HepG2 (cell line): ENCODE results near the gene SIRT6. TPM values are rescaled to one million over a fixed set of nuclear protein-coding genes. Genes with fewer than 3 reads are reported as not detected.

Experiments
- ARNT2 ChIP-seq: sonication (generic); formaldehyde crosslinking; IDR thresholded peaks from 2 replicates; pipeline ENCODE4 v1.8.0; 2022; ENCODE audit warnings: mild to moderate bottlenecking, low read depth, missing genetic modification reagents, moderate library complexity
- ATM ChIP-seq: fragments of 450-650 bp; IDR thresholded peaks from 2 replicates; pipeline ENCODE4 v1.7.1; 2017; ENCODE audit warnings: mild to moderate bottlenecking, borderline replicate concordance
- CBX1 ChIP-seq: IDR thresholded peaks from one replicate; pipeline ENCODE4 v1.6.1; 2016; ENCODE audit warnings: antibody characterized with exemption, low read depth
- DNMT3B ChIP-seq: conservative IDR thresholded peaks from 2 replicates; pipeline ENCODE4 v1.6.1; 2016; ENCODE audit warnings: missing biosample characterization, control low read depth
- JARID2 ChIP-seq: sonication (generic); formaldehyde crosslinking; IDR thresholded peaks from 2 replicates; pipeline ENCODE4 v1.8.1; 2023; ENCODE audit warnings: missing genetic modification reagents, inconsistent platforms; ENCODE audit not compliant: insufficient replicate concordance
- JUNB ChIP-seq: sonication (generic); formaldehyde crosslinking; IDR thresholded peaks from 2 replicates; pipeline ENCODE4 v1.8.0; 2022; ENCODE audit warnings: missing genetic modification reagents, mild to moderate bottlenecking, borderline replicate concordance
- KAT2B ChIP-seq: fragments of 150-350 bp; IDR thresholded peaks from 2 replicates; pipeline ENCODE4 v1.6.1; 2014; ENCODE audit warnings: low read depth, low read length, borderline replicate concordance
- MAFF ChIP-seq: IDR thresholded peaks from 2 replicates; pipeline ENCODE4 v1.6.1; 2011; ENCODE audit warnings: low read depth, low read length, improper control_type of control experiment
- RBM39 ChIP-seq: fragments of 200-400 bp; formaldehyde crosslinking; IDR thresholded peaks from one replicate; pipeline ENCODE4 v1.6.1; 2018; ENCODE audit warnings: antibody characterized with exemption, mild to moderate bottlenecking, low read depth, low read length; ENCODE audit not compliant: poor library complexity, severe bottlenecking
- SOX5 ChIP-seq: IDR thresholded peaks from 2 replicates; pipeline ENCODE4 v1.6.1; 2016; ENCODE audit warnings: borderline replicate concordance
- STAG1 ChIP-seq: sonication (generic); formaldehyde crosslinking; IDR thresholded peaks from 2 replicates; pipeline ENCODE4 v1.4.0; 2020; ENCODE audit warnings: missing genetic modification reagents
- TCF7L2 ChIP-seq: IDR thresholded peaks from 2 replicates; pipeline ENCODE4 v1.6.1; 2011; ENCODE audit warnings: mild to moderate bottlenecking, low read depth, low read length, moderate library complexity
- ZFYVE20 ChIP-seq: sonication (generic); formaldehyde crosslinking; IDR thresholded peaks from 2 replicates; pipeline ENCODE4 v1.8.0; 2023; ENCODE audit warnings: low read depth, mild to moderate bottlenecking, moderate library complexity, missing genetic modification reagents, borderline replicate concordance
- ZKSCAN8 ChIP-seq: IDR thresholded peaks from 2 replicates; pipeline ENCODE4 v1.6.1; 2016; ENCODE audit warnings: borderline replicate concordance, missing genetic modification reagents, missing compliant biosample characterization
- ZNF205 ChIP-seq: IDR thresholded peaks from 2 replicates; pipeline ENCODE4 v1.6.1; 2018; ENCODE audit warnings: missing biosample characterization, missing genetic modification reagents
- ZNF251 ChIP-seq: sonication (generic); formaldehyde crosslinking; IDR thresholded peaks from 2 replicates; pipeline ENCODE4 v1.9.0; 2021; ENCODE audit warnings: mild to moderate bottlenecking, missing genetic modification reagents
- ZNF660 ChIP-seq: sonication (generic); formaldehyde crosslinking; IDR thresholded peaks from 2 replicates; pipeline ENCODE4 v1.5.1; 2020; ENCODE audit warnings: mild to moderate bottlenecking, low read depth, missing genetic modification reagents, borderline replicate concordance
- ZNF747 ChIP-seq: sonication (generic); formaldehyde crosslinking; IDR thresholded peaks from 2 replicates; pipeline ENCODE4 v1.8.1; 2023; ENCODE audit warnings: missing genetic modification reagents, mild to moderate bottlenecking, borderline replicate concordance
- polyA plus RNA-seq, 8 experiments: library from polyadenylated mRNA; depleted of rRNA in 3 of 8; stranded (reverse) in 7 of 8; unstranded in 1 of 8; fragments of >200 nt; fragmentation: Illumina TruSeq in 4 of 8; extraction: Trizol in 4 of 8; gene quantifications; 2 replicates each; pipeline versions ENCODE4 v1.2.1 to v1.2.3, GENCODE V29; 2011 to 2016; ENCODE audit warnings: low read depth in 4 of 8, missing spikeins in 1 of 8, mixed read lengths in 1 of 8; ENCODE audit not compliant: insufficient read depth in 1 of 8
- total RNA-seq, 5 experiments: library from RNA; depleted of rRNA; stranded (reverse); fragments of >200 nt; fragmentation: Illumina TruSeq; extraction: Trizol; gene quantifications; 2 replicates each; pipeline ENCODE4 v1.2.3, GENCODE V29; 2016; ENCODE audit warnings: low read depth in 1 of 5
- TF ChIP-seq, protein P1 (sequence below): IDR thresholded peaks from 2 replicates; pipeline ENCODE4 v1.6.1; 2012; ENCODE audit warnings: inconsistent platforms
- TF ChIP-seq, protein P2 (sequence below), 2 experiments: fragments of 450-650 bp in 1 of 2; sonication (generic) in 1 of 2; formaldehyde crosslinking; IDR thresholded peaks; 2 replicates each; pipeline versions ENCODE4 v1.5.0 to v1.8.0; 2020 to 2022; ENCODE audit warnings: mild to moderate bottlenecking in 1 of 2, missing genetic modification reagents in 1 of 2
- TF ChIP-seq, protein P3 (sequence below): sonication (generic); formaldehyde crosslinking; IDR thresholded peaks from 2 replicates; pipeline ENCODE4 v1.4.0; 2020; ENCODE audit warnings: missing genetic modification reagents; ENCODE audit errors: not compliant biosample characterization
- TF ChIP-seq, protein P4 (sequence below): IDR thresholded peaks from 2 replicates; pipeline ENCODE4 v1.6.1; 2016; ENCODE audit warnings: control low read depth
- TF ChIP-seq, protein P5 (sequence below): sonication (generic); formaldehyde crosslinking; IDR thresholded peaks from 2 replicates; pipeline ENCODE4 v1.4.0; 2020; ENCODE audit warnings: missing genetic modification reagents, borderline replicate concordance

Gene SIRT6
- total and polyA plus RNA-seq, 2 of the 13 experiments (the other 11 are each of a cell fraction or from before 2014, with no cell fraction given), result 11.0 to 18.4 TPM

DNA sequence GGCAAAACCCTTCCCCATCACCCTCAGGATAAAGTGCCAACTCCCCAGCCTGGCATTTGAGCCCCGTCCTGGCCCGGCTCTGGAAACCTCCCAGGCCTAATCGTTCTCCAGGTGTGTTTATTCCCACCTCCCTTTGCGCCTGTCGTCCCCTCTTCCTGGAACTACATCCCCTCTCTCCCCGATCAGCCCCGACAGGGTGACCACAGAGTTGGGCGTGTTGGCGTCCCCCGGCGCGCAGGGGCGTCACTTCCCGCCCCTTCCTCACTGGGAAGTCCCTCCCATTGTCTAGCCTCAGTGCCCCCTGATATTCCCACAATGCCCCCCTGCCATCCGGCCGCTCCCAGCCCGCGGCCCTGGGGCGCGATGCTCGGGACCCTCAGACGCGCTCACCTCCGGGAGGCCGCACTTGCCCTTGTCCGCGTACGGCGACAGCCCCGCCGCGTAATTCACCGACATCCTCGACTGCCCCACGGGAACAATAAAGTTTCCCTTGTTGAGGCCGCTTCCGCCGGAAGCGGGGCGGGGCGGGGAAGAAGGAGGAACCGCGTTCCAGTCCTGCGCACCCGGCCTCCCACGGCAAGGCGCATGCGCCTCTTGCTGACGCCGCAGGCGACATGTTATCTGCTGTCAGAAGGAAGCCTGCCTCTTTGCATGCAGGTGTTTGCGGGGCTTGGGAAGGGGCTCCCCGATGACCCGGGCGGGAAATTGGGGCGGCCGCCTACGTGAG lies at the start of gene SIRT6, which contains the start of gene ANKRD24 (continued):
- TF ChIP-seq MAFF, result no peak
- no peak for TF ChIP-seq STAG1
- TF ChIP-seq, protein P1, sequence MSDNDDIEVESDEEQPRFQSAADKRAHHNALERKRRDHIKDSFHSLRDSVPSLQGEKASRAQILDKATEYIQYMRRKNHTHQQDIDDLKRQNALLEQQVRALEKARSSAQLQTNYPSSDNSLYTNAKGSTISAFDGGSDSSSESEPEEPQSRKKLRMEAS, result peak; percentile 88
- peak; percentile 79 for TF ChIP-seq RBM39
- no peak for TF ChIP-seq JARID2 (CRISPR knock-in tag)
- no peak for TF ChIP-seq ATM
- TF ChIP-seq SOX5, result peak; percentile 66
- TF ChIP-seq KAT2B, result no peak
- TF ChIP-seq ZKSCAN8 (CRISPR knock-in tag), result peak; percentile 92; the same call in 1 of the 2 replicates
- TF ChIP-seq ZNF747 (CRISPR knock-in tag), result no peak
- TF ChIP-seq, protein P2, sequence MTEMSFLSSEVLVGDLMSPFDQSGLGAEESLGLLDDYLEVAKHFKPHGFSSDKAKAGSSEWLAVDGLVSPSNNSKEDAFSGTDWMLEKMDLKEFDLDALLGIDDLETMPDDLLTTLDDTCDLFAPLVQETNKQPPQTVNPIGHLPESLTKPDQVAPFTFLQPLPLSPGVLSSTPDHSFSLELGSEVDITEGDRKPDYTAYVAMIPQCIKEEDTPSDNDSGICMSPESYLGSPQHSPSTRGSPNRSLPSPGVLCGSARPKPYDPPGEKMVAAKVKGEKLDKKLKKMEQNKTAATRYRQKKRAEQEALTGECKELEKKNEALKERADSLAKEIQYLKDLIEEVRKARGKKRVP (CRISPR knock-in tag; IDR thresholded peaks at IDR 0.05), result peak in 1 of 2 experiments; percentile 65; a peak in 2 of 4 replicates
- TF ChIP-seq, protein P3, sequence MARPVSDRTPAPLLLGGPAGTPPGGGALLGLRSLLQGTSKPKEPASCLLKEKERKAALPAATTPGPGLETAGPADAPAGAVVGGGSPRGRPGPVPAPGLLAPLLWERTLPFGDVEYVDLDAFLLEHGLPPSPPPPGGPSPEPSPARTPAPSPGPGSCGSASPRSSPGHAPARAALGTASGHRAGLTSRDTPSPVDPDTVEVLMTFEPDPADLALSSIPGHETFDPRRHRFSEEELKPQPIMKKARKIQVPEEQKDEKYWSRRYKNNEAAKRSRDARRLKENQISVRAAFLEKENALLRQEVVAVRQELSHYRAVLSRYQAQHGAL (CRISPR knock-in tag), result no peak
- no peak for TF ChIP-seq TCF7L2
- no peak; the same call in 1 of the 2 replicates for TF ChIP-seq DNMT3B (CRISPR knock-in tag)
- TF ChIP-seq ZNF251 (CRISPR knock-in tag), result no peak
- TF ChIP-seq, protein P4, sequence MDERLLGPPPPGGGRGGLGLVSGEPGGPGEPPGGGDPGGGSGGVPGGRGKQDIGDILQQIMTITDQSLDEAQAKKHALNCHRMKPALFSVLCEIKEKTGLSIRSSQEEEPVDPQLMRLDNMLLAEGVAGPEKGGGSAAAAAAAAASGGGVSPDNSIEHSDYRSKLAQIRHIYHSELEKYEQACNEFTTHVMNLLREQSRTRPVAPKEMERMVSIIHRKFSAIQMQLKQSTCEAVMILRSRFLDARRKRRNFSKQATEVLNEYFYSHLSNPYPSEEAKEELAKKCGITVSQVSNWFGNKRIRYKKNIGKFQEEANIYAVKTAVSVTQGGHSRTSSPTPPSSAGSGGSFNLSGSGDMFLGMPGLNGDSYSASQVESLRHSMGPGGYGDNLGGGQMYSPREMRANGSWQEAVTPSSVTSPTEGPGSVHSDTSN (CRISPR knock-in tag), result no peak
- peak; percentile 89; the same call in 1 of the 2 replicates for TF ChIP-seq ZNF205 (CRISPR knock-in tag)
- TF ChIP-seq ZFYVE20 (CRISPR knock-in tag), result no peak
- TF ChIP-seq, protein P5, sequence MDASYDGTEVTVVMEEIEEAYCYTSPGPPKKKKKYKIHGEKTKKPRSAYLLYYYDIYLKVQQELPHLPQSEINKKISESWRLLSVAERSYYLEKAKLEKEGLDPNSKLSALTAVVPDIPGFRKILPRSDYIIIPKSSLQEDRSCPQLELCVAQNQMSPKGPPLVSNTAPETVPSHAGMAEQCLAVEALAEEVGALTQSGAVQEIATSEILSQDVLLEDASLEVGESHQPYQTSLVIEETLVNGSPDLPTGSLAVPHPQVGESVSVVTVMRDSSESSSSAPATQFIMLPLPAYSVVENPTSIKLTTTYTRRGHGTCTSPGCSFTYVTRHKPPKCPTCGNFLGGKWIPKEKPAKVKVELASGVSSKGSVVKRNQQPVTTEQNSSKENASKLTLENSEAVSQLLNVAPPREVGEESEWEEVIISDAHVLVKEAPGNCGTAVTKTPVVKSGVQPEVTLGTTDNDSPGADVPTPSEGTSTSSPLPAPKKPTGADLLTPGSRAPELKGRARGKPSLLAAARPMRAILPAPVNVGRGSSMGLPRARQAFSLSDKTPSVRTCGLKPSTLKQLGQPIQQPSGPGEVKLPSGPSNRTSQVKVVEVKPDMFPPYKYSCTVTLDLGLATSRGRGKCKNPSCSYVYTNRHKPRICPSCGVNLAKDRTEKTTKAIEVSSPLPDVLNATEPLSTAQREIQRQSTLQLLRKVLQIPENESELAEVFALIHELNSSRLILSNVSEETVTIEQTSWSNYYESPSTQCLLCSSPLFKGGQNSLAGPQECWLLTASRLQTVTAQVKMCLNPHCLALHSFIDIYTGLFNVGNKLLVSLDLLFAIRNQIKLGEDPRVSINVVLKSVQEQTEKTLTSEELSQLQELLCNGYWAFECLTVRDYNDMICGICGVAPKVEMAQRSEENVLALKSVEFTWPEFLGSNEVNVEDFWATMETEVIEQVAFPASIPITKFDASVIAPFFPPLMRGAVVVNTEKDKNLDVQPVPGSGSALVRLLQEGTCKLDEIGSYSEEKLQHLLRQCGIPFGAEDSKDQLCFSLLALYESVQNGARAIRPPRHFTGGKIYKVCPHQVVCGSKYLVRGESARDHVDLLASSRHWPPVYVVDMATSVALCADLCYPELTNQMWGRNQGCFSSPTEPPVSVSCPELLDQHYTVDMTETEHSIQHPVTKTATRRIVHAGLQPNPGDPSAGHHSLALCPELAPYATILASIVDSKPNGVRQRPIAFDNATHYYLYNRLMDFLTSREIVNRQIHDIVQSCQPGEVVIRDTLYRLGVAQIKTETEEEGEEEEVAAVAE, result peak; percentile 18; the same call in 1 of the 2 replicates
- no peak for TF ChIP-seq ZNF660 (CRISPR knock-in tag)
- TF ChIP-seq JUNB (CRISPR knock-in tag), result no peak
- peak; percentile 68; the same call in 1 of the 2 replicates for TF ChIP-seq ARNT2 (CRISPR knock-in tag)
- peak; percentile 90 for TF ChIP-seq CBX1
